EL (cell line): ENCODE data around the gene TDRD10.
"Not testable (repeated sequence)": the region's sequence is repeated elsewhere in the genome, so short reads cannot be mapped to it uniquely, and the experiment has no call there.

Source experiments
- DNase-seq: peaks from one replicate; pipeline ENCODE4 v3.0.0-alpha.2; 2016

Gene TDRD10

DNA sequence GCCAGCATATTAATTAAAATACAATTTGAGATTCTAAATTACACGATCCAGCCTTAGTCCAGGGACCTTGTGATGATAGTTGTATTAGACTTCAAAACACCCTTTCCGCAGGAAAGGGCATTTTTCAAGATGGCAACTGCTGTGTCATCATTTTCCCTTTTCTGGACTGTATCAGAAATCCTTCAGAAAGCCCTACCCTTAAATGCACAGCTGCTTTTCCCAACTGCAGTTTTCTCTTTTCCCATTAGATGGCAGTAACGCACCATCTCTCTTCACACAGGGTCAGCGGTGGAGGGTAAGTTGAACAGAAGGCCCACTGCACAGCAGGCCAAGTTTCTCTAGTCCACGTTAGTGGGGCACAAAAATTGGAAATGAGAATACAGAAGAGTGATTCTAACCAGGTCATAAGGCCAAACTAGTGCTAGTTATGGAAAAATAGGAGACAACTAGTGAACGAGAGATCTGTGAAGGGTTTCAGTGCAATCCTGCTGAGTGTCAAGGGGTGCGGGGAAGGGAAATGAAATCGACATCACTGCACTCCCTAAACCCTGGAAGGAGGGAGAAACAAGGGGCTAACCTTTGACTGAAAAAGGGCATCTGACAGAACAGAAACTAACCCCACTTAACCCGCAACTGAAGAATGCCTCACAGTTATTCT lies 22.1 kb upstream of the TDRD10 start:
- DNase-seq = peak; percentile 88

DNA sequence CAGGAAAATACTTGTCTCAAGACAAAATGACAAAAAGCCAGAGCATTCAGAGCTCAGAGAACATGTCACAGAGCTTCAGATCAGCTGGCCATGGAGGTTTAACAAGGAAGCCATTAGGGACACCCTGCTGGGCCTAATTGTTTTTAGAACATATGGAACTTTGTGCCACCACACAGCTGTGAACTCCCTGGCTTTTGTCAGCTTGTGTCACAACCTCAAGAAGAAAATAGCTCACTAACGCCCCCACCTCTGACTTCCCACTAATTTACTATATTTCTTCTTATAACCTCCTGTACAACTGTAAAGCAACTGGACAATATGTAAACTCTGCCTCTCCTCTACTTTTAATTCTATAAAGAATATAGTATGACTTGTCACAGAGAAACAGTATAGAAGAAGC lies 21.0 kb upstream of the TDRD10 start:
- no peak for DNase-seq

DNA sequence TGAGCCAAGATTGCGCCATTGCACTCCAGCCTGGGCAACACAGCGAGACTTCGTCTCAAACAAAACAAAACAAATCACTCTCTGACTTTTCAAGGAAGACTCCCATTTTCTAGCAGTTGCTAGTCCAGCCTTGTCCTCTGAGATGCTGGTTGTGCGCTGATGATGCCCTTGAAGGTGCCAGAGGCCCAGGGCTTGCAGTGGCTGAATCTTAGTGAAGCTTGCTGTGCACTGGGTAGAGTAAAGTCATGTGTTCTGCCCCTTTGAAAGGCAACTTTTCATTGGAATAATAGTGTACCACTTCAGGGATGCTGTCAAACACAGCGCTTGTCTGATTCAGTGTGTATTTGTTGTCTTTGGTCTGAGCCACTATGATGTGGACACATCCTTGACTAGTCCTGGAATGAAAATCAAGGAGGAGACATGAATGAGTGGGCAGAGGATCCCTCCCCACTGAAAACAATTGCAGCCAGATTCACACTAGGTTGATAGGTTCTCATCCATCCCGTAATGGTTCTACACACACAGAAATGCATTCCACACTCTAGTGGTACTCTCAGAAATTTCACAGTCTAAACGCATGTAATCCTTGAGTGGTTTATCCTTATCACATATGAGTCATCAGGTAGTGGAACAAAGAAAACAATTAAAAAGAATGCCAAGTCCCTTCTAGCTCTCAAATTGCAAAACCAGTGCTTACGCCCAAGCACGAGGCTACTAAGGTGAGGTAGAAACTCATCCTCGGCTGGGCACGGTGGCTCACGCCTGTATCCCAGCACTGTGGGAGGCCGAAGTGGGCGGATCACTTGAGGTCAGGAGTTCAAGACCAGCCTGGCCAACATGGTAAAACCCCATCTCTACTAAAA lies 17.8 kb upstream of the TDRD10 start:
- DNase-seq = peak; percentile 45

DNA sequence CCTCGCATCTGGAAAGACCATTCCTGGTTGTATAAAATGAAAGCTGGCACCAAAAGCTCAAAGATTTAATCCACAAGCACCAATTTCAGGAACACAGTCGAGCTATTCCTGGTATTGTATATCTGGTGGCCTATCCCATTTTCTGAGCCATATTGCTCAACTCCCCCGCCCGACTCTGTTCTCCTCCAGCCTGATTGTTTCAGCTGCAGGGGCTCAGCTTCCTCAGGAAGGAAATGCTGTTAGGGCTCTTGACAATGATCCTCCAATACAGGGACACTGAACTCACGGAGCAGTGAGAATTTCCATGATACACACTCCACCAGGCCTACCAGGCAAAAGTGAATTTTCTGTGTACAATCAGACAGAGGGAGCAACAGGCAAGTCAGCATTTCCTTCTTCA lies 16.9 kb upstream of the TDRD10 start:
- no peak for DNase-seq

DNA sequence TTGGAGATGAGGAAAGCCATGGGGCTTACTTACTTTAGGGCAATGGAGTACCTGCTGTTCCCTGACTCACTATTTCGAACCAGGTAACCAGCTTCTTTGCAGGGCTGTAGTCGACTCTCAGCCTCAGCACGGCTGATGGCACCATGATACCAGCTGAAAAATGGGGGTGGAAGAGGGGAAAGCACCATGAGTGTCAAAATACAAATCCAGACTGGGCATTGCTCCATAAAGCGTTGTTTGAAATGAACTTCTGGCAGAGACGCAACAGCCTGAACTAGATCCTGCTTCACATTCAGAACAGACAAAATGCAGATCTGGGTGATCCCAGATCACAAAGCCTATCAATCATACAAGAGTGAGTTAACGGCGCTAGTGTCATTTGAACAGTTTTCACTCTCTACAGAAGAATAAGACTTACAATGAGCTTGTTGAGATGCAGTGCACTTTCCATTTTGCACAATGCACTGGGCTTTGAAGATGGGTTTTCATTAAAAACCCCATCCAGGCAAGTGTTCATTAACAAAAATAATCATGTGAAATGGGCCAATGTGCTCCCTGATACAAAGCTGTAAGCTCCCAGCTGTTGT lies 16.0 kb upstream of the TDRD10 start:
- no peak for DNase-seq

DNA sequence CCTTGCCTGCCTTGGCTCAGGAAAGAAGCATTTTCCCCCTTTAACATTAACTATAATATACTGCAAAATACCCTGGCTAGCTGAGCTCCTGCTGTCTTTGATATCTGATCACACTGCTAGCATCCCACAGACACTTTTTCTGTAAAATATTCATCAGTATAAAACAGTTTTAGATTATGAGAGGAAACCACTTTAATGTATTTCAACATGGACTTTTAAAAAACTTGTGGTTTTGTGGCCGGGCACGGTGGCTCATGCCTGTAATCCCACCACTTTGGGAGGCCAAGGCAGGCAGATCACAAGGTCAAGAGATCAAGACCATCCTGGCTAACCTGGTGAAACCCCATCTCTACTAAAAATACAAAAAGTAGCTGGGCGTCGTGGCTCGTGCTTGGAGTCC lies 15.3 kb upstream of the TDRD10 start:
- not testable (repeated sequence) for DNase-seq

DNA sequence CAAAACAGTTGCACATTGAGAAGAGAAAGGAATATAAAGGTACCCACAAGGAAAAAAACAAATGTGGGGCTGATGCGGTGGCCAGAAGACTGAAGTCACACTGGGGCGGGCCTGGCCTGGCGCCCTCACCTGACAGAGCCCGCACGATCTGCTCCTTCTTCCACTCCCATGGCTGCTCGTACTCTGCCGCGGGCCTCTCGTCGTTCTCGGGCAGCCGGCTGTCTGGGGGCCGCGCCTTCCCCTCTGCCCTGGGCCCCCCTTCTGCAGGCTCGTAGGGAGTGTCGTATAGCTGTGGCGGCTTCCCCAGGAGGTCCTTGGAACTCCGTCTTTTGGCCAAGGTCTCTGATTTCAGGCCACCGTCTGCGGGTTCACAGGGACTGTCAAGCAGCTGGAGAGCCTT lies 13.1 kb upstream of the TDRD10 start:
- no peak for DNase-seq

DNA sequence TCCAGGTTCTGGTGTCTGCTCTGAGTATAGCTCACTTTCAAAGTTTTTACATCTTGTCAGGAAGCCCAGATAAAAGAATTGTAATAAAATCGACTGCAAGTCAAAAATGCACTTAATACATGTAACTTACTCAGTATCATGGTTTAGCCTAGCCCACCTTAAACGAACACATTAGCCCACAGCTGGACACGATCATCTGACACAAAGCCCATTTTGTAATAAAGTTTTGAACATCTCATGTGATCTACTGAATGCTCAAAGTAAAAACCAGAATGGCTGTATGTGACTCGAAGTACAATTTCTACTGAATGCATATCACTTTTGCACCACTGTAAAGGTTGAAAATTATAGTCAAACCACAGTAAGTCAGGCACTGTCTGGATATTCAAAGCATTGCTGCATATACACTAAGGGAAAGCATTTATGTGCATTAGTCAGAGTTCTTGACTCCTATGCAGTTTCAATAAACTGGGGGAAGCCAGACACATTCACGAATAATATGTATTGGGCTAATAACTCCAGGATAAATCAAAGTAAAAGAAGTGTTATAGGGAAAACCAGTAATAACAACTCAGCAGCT lies 12.2 kb upstream of the TDRD10 start:
- DNase-seq = no peak

DNA sequence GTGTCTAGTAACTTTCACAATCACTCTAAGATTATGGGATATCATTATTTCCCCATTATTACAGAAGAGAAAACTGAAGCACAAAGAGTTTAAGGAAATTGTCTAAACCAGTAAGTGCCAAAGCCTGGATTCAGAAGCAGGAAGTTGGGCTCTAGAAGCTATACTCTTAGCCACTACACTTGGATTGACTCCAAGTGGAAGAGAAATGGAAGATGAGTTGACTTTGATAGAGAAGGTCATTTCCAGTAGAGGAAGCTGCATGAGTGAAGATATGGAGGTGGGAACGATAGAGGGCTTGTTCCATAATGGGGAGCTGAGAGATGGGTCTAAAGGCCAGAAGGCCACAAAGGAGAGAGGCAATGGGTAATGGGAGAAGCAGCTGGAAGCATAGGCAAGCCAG lies 11.7 kb upstream of the TDRD10 start:
- no peak for DNase-seq

DNA sequence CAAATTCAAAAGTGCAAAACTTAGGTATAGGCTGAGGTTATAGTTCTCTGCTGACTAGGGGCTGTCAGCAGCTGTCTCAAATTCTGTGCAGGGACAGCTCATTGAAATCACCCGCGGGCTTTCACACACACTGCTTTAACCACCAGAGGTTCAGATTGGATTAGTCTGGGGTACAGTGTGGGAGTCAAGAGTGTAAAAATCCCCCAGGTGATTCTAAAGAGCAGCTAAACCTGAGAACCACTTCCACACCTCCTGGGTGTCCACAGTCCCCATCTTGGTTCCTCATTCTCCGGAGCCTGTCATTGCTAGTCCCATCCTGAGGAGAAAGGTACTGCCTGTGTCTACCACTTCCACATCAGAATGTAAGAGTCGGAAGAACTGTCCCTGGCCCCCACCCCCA lies 9.9 kb upstream of the TDRD10 start:
- DNase-seq = no peak

DNA sequence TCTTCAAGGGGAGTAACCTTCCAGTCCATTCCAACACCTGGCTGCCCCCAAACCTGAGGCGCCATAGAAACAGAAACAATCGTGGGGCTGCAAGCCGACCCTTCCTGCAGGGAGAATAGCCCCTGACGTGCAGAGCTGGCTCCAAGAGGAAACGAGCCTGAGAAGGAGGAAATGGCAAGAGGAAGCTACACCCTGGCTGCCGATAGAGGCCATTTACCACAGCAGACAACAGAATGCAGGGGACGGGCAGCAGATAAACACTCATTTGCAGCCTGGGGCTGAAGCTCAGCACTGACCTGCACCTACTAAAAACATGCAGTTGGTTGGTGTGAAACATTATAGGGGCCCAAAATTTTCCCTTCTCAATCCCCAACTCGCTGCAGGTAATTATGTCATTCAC lies 8.7 kb upstream of the TDRD10 start:
- no peak for DNase-seq

DNA sequence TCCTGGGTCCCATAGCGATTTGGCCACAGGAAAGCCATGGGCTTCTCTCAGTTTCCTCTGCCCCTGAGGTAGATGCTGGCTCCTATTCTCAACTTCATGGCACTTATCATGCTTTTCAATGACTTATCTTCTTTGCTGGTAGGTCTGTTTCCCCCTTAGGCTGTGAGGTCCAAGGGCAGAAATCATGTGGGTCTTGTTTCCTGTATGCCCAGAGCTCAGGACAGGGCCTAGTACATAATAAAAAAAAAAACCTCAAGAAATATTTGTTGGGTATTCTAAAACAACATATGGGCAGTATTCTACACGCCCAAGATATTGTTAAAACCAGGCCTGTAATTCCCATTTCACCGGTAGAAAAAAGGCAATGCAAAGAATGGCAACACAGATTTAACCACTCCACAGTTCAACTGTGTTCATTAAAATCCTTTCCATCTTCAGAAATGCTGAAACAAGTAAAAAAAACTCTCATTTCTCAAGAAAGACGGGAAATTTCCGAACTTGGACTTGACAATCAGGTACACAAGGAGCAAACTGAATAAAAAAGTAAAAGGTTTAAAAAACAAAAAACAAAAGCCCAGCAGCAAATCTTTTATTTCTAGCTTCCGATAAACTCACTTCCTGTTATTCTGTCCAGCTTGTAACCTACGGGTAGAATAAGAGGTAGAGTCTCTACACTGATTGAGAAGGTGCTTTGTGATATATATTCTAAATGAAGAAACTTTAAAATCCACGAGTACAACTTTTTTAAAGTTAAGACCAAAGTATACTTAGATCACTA lies 6.3 kb upstream of the TDRD10 start:
- no peak for DNase-seq

DNA sequence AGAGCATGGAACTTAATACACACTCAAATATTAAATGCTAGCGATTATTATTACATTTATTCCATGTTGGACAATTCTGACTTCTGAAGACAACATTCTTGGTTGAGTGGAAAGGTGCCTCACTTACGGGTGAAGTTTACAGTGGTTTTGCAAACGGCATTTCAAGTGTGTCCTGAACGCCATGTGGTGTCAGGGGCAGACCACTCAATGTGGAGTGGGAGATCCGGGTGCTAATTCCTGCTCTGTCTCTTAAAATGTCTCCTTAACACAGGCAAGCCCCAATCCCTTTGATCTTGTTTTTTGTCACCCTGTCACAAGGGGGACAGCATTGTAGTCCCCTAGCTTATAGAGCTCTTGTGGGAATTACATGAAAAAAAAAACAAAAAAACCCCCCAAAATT lies 5.6 kb upstream of the TDRD10 start:
- DNase-seq = no peak

DNA sequence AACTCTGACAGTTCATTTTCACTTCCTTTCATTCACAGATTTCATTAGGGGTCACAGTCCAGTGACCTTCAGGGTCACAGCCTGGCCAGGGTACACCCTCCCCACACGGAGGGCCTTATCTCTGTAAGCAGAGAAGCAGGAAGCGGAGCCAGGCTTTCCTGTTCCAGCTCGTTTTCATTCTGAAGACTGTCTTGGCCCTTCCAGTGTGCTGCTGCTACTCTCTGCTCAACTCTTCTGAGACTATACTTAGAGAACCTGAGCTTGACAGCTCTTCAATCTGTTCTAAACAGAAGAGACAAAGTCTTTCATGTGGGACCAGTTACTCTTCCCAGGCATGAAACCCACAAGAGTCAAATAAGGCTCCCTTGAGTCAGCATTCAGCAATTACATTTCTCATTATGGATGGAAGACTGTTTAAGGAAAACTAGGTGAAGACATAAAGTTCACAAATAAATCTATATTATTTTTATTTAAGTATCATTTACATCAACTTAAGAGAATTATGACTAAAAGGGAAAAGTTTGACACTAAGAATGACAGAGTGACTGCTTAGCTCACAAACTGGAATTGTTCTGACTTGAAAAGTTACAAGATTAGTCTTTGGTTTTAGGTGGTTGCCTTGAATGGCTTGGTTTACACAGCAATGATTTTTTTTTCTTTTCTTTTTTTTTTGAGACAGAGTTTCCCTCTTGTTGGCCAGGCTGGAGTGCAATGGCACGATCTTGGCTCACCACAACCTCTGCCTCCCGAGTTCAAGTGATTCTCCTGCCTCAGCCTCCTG lies 4.8 kb upstream of the TDRD10 start:
- no peak for DNase-seq

DNA sequence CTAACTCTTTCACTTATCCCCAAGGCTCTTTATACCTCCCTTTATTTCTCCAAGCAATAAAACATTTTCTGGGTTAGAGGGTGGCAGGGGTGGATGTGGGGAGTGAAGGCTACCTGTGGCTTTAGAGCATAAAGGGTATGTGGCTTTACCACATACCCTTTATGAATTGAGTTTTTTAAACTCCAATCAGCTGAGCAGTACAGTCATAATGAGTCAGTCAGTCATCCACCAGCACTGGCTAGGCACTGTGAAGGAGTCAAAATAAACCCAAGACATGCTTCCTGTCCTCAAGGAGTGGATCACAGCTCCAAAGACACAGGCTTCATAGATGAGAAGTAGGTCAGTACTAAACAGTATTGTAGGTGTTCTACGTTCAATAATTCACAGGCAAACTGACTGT lies 2.6 kb upstream of the TDRD10 start:
- DNase-seq = no peak

DNA sequence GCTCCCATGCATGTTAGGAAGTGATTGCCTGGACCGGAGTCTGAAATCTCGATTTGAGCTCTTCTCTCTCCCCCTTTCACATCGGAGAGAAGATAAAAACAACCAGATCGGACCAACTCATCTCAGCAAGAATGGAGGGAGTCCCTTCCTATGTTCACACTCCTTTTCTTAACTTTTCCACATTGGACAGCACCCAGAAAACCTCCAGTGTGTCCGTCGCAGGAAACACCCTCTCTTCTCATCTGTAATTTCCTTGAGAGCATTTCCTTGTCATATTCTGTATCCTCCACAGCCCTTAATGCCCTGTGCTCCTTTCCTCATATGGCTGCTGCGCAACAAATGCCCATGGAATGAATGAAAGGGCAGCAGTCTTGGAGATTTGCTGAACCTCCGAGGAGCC lies 1.5 kb upstream of the TDRD10 start:
- no peak for DNase-seq

DNA sequence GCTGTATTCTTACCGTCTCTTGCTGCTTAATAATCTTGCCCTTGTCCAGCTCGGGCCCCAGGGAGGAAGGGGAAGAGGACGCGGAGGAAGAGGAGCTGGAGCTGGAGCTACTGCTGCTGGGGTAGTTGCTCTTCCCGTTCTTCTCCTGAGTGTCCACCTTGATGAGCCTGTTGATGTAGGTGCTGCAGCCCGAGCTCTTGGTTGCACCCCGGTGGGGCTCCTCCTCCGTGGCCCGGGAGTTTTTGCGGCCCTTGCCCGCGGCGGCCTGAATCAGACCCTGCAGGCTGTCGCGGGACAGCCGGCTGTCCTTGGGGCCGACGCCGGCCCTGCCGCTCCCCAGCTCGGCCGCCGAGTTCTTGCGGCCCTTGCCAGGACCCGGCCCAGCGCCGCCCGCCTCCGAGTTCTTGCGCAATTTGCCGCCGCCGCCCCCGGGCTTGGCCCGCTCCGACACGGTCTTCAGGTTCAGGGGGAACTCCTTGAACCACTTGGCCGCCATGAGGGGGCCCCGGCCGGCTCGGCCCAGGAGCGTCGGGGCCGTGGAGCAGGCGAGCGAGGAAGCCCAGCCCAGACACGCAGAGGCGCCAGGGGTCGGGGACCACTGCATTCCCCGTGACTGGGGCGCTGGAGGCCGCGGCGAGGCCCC lies 475 bp upstream of the TDRD10 start:
- DNase-seq = peak; percentile 8

DNA sequence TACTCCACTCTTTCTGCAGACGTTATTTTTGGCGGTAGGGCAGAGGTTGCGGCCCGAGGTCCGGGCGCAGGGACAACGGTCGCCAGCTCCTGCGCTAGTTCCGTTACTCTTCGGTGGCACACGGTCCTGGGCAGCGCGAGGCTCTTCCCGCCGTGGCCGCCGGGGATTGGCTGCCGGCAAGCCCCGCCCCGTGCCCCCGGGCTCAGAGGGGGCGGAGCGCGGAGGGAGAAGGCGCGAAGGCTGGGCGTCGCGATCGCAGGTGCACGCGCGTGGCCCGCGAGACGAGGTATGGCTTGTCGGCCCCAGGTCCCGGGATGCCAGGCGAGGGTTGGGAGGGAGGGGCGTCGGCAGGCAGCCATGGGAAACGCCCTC lies 711 bp downstream of the TDRD10 start:
- no peak for DNase-seq

DNA sequence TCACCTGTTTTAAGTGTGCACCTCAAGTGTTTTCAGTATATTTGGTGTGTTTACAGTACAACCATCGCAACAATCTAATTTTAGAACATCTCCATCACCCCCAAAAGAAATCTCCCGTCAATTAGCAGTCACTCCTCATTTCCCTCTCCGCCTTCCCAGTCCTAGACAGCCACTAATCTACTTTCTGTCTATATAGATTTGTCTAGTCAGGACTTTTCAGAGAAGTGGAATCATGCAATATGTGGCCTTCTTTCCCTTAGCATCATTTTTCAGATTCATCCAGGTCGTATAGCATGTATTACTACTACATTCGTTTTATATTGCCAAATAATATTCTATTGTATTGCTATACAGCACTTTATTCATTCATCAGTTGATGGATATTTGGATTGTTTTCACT lies 1.9 kb downstream of the TDRD10 start:
- DNase-seq = no peak

DNA sequence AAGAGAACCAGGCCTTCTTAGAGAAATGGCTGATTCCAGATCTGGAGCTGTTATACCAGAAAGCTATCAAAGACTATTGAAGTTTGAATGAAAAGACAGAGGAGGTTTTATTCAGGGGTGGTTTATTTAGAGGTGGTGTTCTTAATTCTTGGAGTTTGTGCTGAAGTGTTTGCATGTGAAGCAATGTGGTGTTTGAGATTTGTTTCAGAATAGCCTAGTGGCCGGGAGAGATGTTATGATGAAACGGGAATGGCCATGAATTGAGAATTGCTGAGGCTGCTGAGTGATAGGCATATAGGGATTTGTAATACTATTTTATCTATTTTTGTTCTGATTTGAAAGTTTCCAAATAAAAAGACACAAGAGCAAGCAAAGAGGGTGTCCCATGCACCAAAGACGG lies 10.7 kb downstream of the TDRD10 start:
- no peak for DNase-seq

DNA sequence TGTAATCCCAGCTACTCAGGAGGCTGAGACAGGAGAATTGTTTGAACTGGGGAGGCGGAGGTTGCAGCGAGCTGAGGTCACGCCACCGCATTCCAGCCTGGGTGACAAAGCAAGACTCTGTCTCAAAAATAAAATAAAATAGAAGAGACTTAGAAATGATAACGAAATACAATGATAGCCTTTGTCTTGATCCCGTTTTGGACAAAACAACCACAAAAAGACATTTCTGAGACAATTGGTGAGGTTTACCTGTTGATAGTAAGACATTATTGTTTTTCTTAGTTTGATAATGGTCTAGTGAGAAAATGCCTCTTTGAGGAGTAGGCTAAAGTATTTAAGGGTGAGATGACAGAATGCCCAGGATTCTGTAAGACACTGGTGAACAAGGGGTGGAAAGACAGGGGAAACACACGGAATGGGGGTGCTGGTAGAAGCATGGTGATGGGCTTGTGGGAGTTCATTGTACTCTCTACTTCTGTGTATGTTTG lies 12.1 kb downstream of the TDRD10 start:
- DNase-seq = no peak

DNA sequence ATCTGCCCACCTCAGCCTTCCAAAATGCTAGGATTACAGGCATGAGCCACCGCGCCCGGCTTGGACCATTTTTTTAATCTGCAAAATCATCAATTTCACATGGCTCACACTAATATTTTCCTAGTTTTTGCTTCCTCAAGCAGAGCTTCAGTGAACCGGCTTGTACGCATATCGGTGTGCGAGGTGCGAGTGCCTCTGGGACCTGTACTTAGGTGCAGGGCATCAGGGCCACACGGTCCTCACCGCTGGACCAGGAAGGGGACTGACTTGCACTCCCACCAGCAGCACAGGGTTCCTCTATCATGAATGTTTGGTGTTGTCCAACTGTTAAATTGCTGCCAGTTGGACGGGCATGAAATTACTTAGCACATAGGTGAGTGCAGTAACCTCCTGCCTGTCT lies 15.6 kb downstream of the TDRD10 start:
- no peak for DNase-seq
